WTC11 (cell line): ENCODE results near the gene AGXT. TPM values are rescaled to one million over a fixed set of nuclear protein-coding genes. Genes with fewer than 3 reads are reported as not detected.

Experiments
- ATAC-seq: fragments of 200-7000 bp; cut with Tn5 transposase; 2 replicates; pipeline ENCODE4 v1.10.0; 2021; ENCODE audit warnings: mild to moderate bottlenecking, moderate library complexity
- CTCF ChIA-PET: fragments of 300-600 bp; sonication (Branson Sonifier 250); formaldehyde crosslinking; loops from one replicate; lab custom pipeline; 2021; ENCODE audit warnings: antibody characterized with exemption; lab: Charles Lee
- POLR2A ChIA-PET: fragments of 350-600 bp; sonication (Branson Sonifier 250); formaldehyde crosslinking; loops from one replicate; lab custom pipeline; 2021; ENCODE audit warnings: antibody characterized with exemption; lab: Charles Lee
- DNase-seq: peaks from one replicate; pipeline ENCODE4 v3.0.0; 2021; ENCODE audit warnings: low spot score
- H3K27ac Mint-ChIP-seq: 2 replicates; pipeline ENCODE4 v1.8.0; 2021; ENCODE audit warnings: mixed read lengths
- H3K27me3 Mint-ChIP-seq: 2 replicates; pipeline ENCODE4 v1.8.0; 2021; ENCODE audit warnings: low read depth, mild to moderate bottlenecking, moderate library complexity, mixed read lengths
- H3K36me3 Mint-ChIP-seq: 2 replicates; pipeline ENCODE4 v1.8.0; 2021; ENCODE audit warnings: mixed read lengths
- H3K4me1 Mint-ChIP-seq: 2 replicates; pipeline ENCODE4 v1.8.0; 2022; ENCODE audit warnings: mixed read lengths
- H3K4me3 Mint-ChIP-seq: 2 replicates; pipeline ENCODE4 v1.8.0; 2021; ENCODE audit warnings: mild to moderate bottlenecking, moderate library complexity, mixed read lengths
- H3K9me3 Mint-ChIP-seq: 2 replicates; pipeline ENCODE4 v1.8.0; 2021; ENCODE audit warnings: mixed read lengths
- GABPB1 ChIP-seq: sonication (generic); formaldehyde crosslinking; IDR thresholded peaks from 2 replicates; pipeline ENCODE4 v1.8.1; 2023; ENCODE audit warnings: mild to moderate bottlenecking, missing genetic modification reagents
- MXD4 ChIP-seq: fragments of 250-450 bp; sonication (Bioruptor Pico); IDR thresholded peaks from 2 replicates; pipeline ENCODE4 v1.8.0; 2021; ENCODE audit warnings: mild to moderate bottlenecking, moderate library complexity, borderline replicate concordance
- NFATC4 ChIP-seq: fragments of 250-450 bp; sonication (Bioruptor Pico); IDR thresholded peaks from 2 replicates; pipeline ENCODE4 v1.9.0; 2021; ENCODE audit warnings: mild to moderate bottlenecking
- NFE2L1 ChIP-seq: sonication (generic); formaldehyde crosslinking; IDR thresholded peaks from 2 replicates; pipeline ENCODE4 v1.8.1; 2023; ENCODE audit warnings: missing genetic modification reagents
- NFYB ChIP-seq: sonication (generic); formaldehyde crosslinking; conservative IDR thresholded peaks from 2 replicates; pipeline ENCODE4 v1.8.0; 2022; ENCODE audit warnings: low read depth, missing genetic modification reagents
- NR1H2 ChIP-seq: sonication (generic); formaldehyde crosslinking; IDR thresholded peaks from 2 replicates; pipeline ENCODE4 v1.9.0; 2021; ENCODE audit warnings: mild to moderate bottlenecking, moderate library complexity, missing genetic modification reagents
- TCF7 ChIP-seq: sonication (generic); formaldehyde crosslinking; IDR thresholded peaks from 2 replicates; pipeline ENCODE4 v1.8.0; 2022; ENCODE audit warnings: mild to moderate bottlenecking, low read depth, missing genetic modification reagents, moderate library complexity
- TEAD1 ChIP-seq: sonication (generic); formaldehyde crosslinking; IDR thresholded peaks from 2 replicates; pipeline ENCODE4 v1.8.0; 2022; ENCODE audit warnings: mild to moderate bottlenecking, missing genetic modification reagents
- ZNF121 ChIP-seq: sonication (generic); formaldehyde crosslinking; IDR thresholded peaks from 2 replicates; pipeline ENCODE4 v1.8.0; 2023; ENCODE audit warnings: missing genetic modification reagents
- ZNF219 ChIP-seq: sonication (generic); formaldehyde crosslinking; IDR thresholded peaks from 2 replicates; pipeline ENCODE4 v1.8.0; 2023; ENCODE audit warnings: missing genetic modification reagents, mild to moderate bottlenecking, borderline replicate concordance
- ZNF416 ChIP-seq: fragments of 250-450 bp; sonication (Bioruptor Pico); IDR thresholded peaks from 2 replicates; pipeline ENCODE4 v1.9.0; 2021; ENCODE audit warnings: mild to moderate bottlenecking, inconsistent platforms
- ZNF671 ChIP-seq: fragments of 250-450 bp; sonication (Bioruptor Pico); IDR thresholded peaks from 2 replicates; pipeline ENCODE4 v1.8.0; 2021; ENCODE audit warnings: mild to moderate bottlenecking
- total RNA-seq: library from RNA; stranded (reverse); gene quantifications from 3 replicates; pipeline ENCODE4 v1.2.3, GENCODE V29; 2021
- TF ChIP-seq, protein P1 (sequence below): sonication (generic); formaldehyde crosslinking; IDR thresholded peaks from 2 replicates; pipeline ENCODE4 v1.8.1; 2022; ENCODE audit warnings: mild to moderate bottlenecking, moderate library complexity, missing genetic modification reagents
- TF ChIP-seq, protein P2 (sequence below): sonication (generic); formaldehyde crosslinking; IDR thresholded peaks from 2 replicates; pipeline ENCODE4 v1.8.1; 2023; ENCODE audit warnings: mild to moderate bottlenecking, missing genetic modification reagents, moderate library complexity
- TF ChIP-seq, protein P3 (sequence below): sonication (generic); formaldehyde crosslinking; IDR thresholded peaks from 2 replicates; pipeline ENCODE4 v1.8.0; 2022; ENCODE audit warnings: mild to moderate bottlenecking, missing genetic modification reagents
- TF ChIP-seq, protein P4 (sequence below): fragments of 200-600 bp; IDR thresholded peaks from 2 replicates; pipeline ENCODE4 v1.8.0; 2022; ENCODE audit warnings: antibody characterized with exemption
- TF ChIP-seq, protein P5 (sequence below): sonication (generic); formaldehyde crosslinking; IDR thresholded peaks from 2 replicates; pipeline ENCODE4 v1.8.1; 2022; ENCODE audit warnings: missing genetic modification reagents, borderline replicate concordance
- TF ChIP-seq, protein P6 (sequence below): sonication (generic); formaldehyde crosslinking; IDR thresholded peaks from 2 replicates; pipeline ENCODE4 v1.8.0; 2022; ENCODE audit warnings: mild to moderate bottlenecking, missing genetic modification reagents
- TF ChIP-seq, protein P7 (sequence below): sonication (generic); formaldehyde crosslinking; IDR thresholded peaks from 2 replicates; pipeline ENCODE4 v1.8.0; 2023; ENCODE audit warnings: mild to moderate bottlenecking, missing genetic modification reagents
- TF ChIP-seq, protein P8 (sequence below): sonication (generic); formaldehyde crosslinking; IDR thresholded peaks from 2 replicates; pipeline ENCODE4 v1.8.0; 2023; ENCODE audit warnings: missing genetic modification reagents
- TF ChIP-seq, protein P9 (sequence below): sonication (generic); formaldehyde crosslinking; IDR thresholded peaks from 2 replicates; pipeline ENCODE4 v1.8.1; 2022; ENCODE audit warnings: mild to moderate bottlenecking, missing genetic modification reagents, moderate library complexity, borderline replicate concordance

AGXT gene
- total RNA-seq, 1 experiment from 2014 or later, result 0.24 TPM

DNA sequence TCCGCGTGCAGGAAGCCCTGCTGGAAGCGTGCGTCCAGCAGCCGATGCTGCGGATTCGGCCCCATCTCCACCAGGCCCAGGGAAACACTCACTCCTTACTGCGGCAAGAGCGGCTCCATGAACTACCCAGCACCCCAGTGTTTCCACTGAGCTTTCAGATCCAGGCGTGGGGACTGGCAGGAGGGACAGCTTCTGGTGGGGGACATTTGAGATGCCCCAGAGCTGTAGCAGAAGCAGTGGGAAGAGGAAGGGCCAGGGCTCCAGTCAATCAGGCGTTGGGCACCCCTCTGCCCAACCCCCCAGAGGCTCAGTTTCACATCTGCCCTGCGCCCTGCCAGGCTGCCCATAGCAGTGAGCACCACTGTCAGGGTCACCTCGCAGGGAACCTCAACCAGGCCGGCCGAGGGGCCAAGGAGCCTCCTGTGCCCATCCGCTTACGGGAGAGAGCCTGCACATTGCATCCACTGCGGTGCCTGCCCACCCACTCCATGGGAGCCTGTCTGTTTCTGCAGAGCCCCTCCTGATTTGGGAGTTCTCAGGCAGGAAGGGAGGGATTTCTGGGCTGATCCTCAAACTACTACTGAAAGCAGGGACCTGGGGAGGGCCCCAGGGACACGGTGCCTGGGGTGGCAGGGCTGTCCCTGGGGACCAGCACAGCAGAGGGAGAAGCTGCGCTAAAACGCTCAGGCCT lies 4.6 kb downstream of the AGXT start:
- Mint-ChIP-seq H3K27me3 (no peaks in the 10 kb centered on the region), H3K9me3 (no peaks in the 10 kb centered on the region), H3K4me1 (no peaks in the 10 kb centered on the region), H3K27ac (no peak overlapping the region), H3K36me3 (no peaks in the 10 kb centered on the region), H3K4me3 (no peak overlapping the region)
- no peak for ATAC-seq
- peak; percentile 11 for DNase-seq
- TF ChIP-seq MXD4 (no peak), ZNF121 (no peak), TCF7 (CRISPR knock-in tag) (no peak), NR1H2 (CRISPR knock-in tag) (no peak), ZNF671 (CRISPR knock-in tag) (no peak), ZNF219 (no peak), NFE2L1 (CRISPR knock-in tag) (no peak), TEAD1 (CRISPR knock-in tag) (no peak), NFYB (CRISPR knock-in tag) (no peak), ZNF416 (no peak), NFATC4 (CRISPR knock-in tag) (no peak)
- TF ChIP-seq, protein P1, sequence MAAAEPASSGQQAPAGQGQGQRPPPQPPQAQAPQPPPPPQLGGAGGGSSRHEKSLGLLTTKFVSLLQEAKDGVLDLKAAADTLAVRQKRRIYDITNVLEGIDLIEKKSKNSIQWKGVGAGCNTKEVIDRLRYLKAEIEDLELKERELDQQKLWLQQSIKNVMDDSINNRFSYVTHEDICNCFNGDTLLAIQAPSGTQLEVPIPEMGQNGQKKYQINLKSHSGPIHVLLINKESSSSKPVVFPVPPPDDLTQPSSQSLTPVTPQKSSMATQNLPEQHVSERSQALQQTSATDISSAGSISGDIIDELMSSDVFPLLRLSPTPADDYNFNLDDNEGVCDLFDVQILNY (CRISPR knock-in tag), result no peak
- TF ChIP-seq, protein P2, sequence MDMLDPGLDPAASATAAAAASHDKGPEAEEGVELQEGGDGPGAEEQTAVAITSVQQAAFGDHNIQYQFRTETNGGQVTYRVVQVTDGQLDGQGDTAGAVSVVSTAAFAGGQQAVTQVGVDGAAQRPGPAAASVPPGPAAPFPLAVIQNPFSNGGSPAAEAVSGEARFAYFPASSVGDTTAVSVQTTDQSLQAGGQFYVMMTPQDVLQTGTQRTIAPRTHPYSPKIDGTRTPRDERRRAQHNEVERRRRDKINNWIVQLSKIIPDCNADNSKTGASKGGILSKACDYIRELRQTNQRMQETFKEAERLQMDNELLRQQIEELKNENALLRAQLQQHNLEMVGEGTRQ (CRISPR knock-in tag), result no peak
- TF ChIP-seq, protein P3, sequence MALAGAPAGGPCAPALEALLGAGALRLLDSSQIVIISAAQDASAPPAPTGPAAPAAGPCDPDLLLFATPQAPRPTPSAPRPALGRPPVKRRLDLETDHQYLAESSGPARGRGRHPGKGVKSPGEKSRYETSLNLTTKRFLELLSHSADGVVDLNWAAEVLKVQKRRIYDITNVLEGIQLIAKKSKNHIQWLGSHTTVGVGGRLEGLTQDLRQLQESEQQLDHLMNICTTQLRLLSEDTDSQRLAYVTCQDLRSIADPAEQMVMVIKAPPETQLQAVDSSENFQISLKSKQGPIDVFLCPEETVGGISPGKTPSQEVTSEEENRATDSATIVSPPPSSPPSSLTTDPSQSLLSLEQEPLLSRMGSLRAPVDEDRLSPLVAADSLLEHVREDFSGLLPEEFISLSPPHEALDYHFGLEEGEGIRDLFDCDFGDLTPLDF (CRISPR knock-in tag), result no peak
- TF ChIP-seq, protein P4, sequence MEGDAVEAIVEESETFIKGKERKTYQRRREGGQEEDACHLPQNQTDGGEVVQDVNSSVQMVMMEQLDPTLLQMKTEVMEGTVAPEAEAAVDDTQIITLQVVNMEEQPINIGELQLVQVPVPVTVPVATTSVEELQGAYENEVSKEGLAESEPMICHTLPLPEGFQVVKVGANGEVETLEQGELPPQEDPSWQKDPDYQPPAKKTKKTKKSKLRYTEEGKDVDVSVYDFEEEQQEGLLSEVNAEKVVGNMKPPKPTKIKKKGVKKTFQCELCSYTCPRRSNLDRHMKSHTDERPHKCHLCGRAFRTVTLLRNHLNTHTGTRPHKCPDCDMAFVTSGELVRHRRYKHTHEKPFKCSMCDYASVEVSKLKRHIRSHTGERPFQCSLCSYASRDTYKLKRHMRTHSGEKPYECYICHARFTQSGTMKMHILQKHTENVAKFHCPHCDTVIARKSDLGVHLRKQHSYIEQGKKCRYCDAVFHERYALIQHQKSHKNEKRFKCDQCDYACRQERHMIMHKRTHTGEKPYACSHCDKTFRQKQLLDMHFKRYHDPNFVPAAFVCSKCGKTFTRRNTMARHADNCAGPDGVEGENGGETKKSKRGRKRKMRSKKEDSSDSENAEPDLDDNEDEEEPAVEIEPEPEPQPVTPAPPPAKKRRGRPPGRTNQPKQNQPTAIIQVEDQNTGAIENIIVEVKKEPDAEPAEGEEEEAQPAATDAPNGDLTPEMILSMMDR, result no peak
- TF ChIP-seq, protein P5, sequence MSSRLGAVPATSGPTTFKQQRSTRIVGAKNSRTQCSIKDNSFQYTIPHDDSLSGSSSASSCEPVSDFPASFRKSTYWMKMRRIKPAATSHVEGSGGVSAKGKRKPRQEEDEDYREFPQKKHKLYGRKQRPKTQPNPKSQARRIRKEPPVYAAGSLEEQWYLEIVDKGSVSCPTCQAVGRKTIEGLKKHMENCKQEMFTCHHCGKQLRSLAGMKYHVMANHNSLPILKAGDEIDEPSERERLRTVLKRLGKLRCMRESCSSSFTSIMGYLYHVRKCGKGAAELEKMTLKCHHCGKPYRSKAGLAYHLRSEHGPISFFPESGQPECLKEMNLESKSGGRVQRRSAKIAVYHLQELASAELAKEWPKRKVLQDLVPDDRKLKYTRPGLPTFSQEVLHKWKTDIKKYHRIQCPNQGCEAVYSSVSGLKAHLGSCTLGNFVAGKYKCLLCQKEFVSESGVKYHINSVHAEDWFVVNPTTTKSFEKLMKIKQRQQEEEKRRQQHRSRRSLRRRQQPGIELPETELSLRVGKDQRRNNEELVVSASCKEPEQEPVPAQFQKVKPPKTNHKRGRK (CRISPR knock-in tag), result no peak
- TF ChIP-seq, protein P6, sequence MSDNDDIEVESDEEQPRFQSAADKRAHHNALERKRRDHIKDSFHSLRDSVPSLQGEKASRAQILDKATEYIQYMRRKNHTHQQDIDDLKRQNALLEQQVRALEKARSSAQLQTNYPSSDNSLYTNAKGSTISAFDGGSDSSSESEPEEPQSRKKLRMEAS (CRISPR knock-in tag), result no peak
- POLR2A ChIA-PET, result no interaction called here
- CTCF ChIA-PET, result interaction anchor here (0.6 to 1.4 kb wide), 4 partner anchors 33 to 595 kb away, joined by 3 to 8 read pairs (median 5); no protein-coding TSS in a partner anchor

DNA sequence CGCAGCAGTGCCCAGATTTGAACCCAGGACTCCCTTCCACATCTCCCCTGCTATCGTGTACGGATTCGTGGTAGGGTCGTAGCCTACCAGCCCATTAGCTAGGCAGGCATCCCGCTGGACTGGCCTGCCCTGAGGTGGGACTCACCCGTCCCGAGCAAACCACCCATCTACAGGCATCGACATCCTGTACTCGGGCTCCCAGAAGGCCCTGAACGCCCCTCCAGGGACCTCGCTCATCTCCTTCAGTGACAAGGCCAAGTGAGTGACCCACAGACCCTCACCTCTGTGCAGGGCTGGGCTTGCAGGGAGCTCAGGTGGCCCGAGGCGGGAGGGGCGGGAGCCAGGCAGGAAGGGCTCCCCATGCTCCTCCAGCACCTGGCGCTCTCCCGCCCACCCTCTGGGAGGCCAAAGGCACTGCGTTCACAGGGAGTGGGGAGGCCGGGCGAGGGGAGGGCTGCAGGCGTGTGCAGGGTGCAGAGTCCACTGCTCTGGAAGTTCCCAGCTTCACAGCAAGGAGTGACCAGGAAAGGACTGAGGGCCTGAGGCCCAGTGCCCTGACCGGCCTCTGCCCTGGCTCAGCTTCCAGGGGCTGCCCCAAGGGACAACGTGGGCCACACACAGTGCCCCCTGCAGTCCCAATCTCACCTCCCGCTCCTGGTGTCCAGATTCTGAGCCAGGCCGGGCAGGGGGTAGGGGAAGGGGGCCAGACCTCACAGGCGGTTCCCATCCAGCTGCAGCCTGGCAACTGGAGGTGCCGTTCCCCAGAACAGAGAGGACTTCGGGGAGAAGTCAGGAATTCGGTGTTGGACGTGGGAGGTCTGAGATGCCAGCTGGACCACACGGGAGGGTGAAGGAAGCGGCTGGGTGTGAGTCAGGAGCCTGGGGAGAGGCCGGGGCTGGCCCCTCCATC lies 5.4 kb downstream of the AGXT start:
- H3K4me1 Mint-ChIP-seq, result no peaks in the 10 kb centered on the region
- no peak overlapping the region for H3K4me3 Mint-ChIP-seq
- TF ChIP-seq, protein P7, sequence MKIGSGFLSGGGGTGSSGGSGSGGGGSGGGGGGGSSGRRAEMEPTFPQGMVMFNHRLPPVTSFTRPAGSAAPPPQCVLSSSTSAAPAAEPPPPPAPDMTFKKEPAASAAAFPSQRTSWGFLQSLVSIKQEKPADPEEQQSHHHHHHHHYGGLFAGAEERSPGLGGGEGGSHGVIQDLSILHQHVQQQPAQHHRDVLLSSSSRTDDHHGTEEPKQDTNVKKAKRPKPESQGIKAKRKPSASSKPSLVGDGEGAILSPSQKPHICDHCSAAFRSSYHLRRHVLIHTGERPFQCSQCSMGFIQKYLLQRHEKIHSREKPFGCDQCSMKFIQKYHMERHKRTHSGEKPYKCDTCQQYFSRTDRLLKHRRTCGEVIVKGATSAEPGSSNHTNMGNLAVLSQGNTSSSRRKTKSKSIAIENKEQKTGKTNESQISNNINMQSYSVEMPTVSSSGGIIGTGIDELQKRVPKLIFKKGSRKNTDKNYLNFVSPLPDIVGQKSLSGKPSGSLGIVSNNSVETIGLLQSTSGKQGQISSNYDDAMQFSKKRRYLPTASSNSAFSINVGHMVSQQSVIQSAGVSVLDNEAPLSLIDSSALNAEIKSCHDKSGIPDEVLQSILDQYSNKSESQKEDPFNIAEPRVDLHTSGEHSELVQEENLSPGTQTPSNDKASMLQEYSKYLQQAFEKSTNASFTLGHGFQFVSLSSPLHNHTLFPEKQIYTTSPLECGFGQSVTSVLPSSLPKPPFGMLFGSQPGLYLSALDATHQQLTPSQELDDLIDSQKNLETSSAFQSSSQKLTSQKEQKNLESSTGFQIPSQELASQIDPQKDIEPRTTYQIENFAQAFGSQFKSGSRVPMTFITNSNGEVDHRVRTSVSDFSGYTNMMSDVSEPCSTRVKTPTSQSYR, result no peak
- peak; percentile 84 for TF ChIP-seq GABPB1 (CRISPR knock-in tag)
- TF ChIP-seq, protein P8, sequence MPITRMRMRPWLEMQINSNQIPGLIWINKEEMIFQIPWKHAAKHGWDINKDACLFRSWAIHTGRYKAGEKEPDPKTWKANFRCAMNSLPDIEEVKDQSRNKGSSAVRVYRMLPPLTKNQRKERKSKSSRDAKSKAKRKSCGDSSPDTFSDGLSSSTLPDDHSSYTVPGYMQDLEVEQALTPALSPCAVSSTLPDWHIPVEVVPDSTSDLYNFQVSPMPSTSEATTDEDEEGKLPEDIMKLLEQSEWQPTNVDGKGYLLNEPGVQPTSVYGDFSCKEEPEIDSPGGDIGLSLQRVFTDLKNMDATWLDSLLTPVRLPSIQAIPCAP (CRISPR knock-in tag), result no peak
- TF ChIP-seq, protein P9, sequence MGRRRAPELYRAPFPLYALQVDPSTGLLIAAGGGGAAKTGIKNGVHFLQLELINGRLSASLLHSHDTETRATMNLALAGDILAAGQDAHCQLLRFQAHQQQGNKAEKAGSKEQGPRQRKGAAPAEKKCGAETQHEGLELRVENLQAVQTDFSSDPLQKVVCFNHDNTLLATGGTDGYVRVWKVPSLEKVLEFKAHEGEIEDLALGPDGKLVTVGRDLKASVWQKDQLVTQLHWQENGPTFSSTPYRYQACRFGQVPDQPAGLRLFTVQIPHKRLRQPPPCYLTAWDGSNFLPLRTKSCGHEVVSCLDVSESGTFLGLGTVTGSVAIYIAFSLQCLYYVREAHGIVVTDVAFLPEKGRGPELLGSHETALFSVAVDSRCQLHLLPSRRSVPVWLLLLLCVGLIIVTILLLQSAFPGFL (CRISPR knock-in tag), result 0 out of 2 replicates have a peak, but pooled peaks have one; percentile 65
- no peaks in the 10 kb centered on the region for H3K9me3 Mint-ChIP-seq
- DNase-seq (peak; percentile 31), ATAC-seq (peak; percentile 60)
- H3K27ac Mint-ChIP-seq, result no peak overlapping the region
- H3K27me3 Mint-ChIP-seq, result no peaks in the 10 kb centered on the region
- ChIA-PET CTCF (interaction anchor here (0.9 to 1.4 kb wide), 4 partner anchors 23 to 109 kb away, joined by 5 to 8 read pairs (median 5); no protein-coding TSS in a partner anchor), POLR2A (no interaction called here)
- H3K36me3 Mint-ChIP-seq, result no peaks in the 10 kb centered on the region
